ENCODE data around the gene FBXL14.

- TF ChIP-seq POLR2AphosphoS5 (IDR thresholded peaks at IDR 0.05): no peak
- TF ChIP-seq CTCF (IDR thresholded peaks at IDR 0.05 in 8 of 11, conservative IDR thresholded peaks at IDR 0.05 in 3 of 11): no peak
- no peak for TF ChIP-seq POLR2A (IDR thresholded peaks at IDR 0.05)
Measured at GRCh38 chr12:1528791-1529190, 65.6 kb downstream of the FBXL14 start.
